GM23248 (cell line): Measurements from ENCODE around the gene ZHX3. TPM values are rescaled to one million over a fixed set of nuclear protein-coding genes. Genes with fewer than 3 reads are reported as not detected.

Source experiments
- DNase-seq: peaks from one replicate; pipeline ENCODE4 v3.0.0-alpha.2; 2015
- H2AFZ ChIP-seq: fragments of 200-600 bp; sonication (generic); 2 replicates; pipeline ENCODE4 v1.6.1; 2016; ENCODE audit warnings: antibody characterized with exemption
- H3F3A ChIP-seq: fragments of 200-600 bp; sonication (generic); 2 replicates; pipeline ENCODE4 v1.6.1; 2016; ENCODE audit warnings: mild to moderate bottlenecking, antibody characterized with exemption, mixed run types; ENCODE audit not compliant: insufficient read depth
- H3K27ac ChIP-seq: fragments of 200-600 bp; sonication (generic); 2 replicates; pipeline ENCODE4 v1.5.1; 2016; ENCODE audit warnings: mild to moderate bottlenecking
- H3K27me3 ChIP-seq: fragments of 200-600 bp; sonication (generic); replicated peaks from 2 replicates; pipeline ENCODE4 v1.6.1; 2016; ENCODE audit warnings: mild to moderate bottlenecking; ENCODE audit not compliant: insufficient read depth
- H3K36me3 ChIP-seq: fragments of 200-600 bp; sonication (generic); 2 replicates; pipeline ENCODE4 v1.6.1; 2016; ENCODE audit warnings: low read depth, mild to moderate bottlenecking
- H3K4me1 ChIP-seq: fragments of 200-600 bp; sonication (generic); 2 replicates; pipeline ENCODE4 v1.6.1; 2016; ENCODE audit warnings: mild to moderate bottlenecking; ENCODE audit not compliant: insufficient read depth
- H3K4me2 ChIP-seq: fragments of 200-600 bp; sonication (generic); one replicate; pipeline ENCODE4 v1.6.1; 2016; ENCODE audit warnings: mild to moderate bottlenecking; ENCODE audit not compliant: unreplicated experiment
- H3K4me3 ChIP-seq: fragments of 200-600 bp; sonication (generic); 2 replicates; pipeline ENCODE4 v1.5.1; 2016; ENCODE audit warnings: mild to moderate bottlenecking
- H3K79me2 ChIP-seq: fragments of 200-600 bp; sonication (generic); 2 replicates; pipeline ENCODE4 v1.6.1; 2016; ENCODE audit warnings: mild to moderate bottlenecking; ENCODE audit not compliant: insufficient read depth
- H3K9ac ChIP-seq: fragments of 200-600 bp; sonication (generic); 2 replicates; pipeline ENCODE4 v1.6.1; 2016; ENCODE audit warnings: mild to moderate bottlenecking
- H3K9me2 ChIP-seq: fragments of 200-600 bp; sonication (generic); 2 replicates; pipeline ENCODE4 v1.6.1; 2016; ENCODE audit warnings: mixed run types, mild to moderate bottlenecking, moderate library complexity; ENCODE audit not compliant: insufficient read depth
- H3K9me3 ChIP-seq: fragments of 200-600 bp; sonication (generic); one replicate; pipeline ENCODE4 v1.6.1; 2017; ENCODE audit warnings: low read depth
- H4K20me1 ChIP-seq: fragments of 200-600 bp; sonication (generic); 2 replicates; pipeline ENCODE4 v1.6.0; 2016; ENCODE audit not compliant: insufficient read depth
- EZH2 ChIP-seq: fragments of 200-600 bp; sonication (generic); IDR thresholded peaks from 2 replicates; pipeline ENCODE4 v1.6.1; 2018; ENCODE audit warnings: antibody characterized with exemption, mild to moderate bottlenecking; ENCODE audit not compliant: insufficient read depth, poor library complexity, severe bottlenecking
- EZH2phosphoT487 ChIP-seq: fragments of 200-600 bp; sonication (generic); IDR thresholded peaks from 2 replicates; pipeline ENCODE4 v1.6.1; 2018; ENCODE audit warnings: antibody characterized with exemption, moderate library complexity, mild to moderate bottlenecking, low read depth; ENCODE audit not compliant: insufficient read depth
- WGBS, 2 experiments: methylation state at CpG; one replicate each; pipeline ENCODE4 v1.1.6; 2015 to 2017; ENCODE audit warnings: low lambda C conversion rate in 2 of 2, low coverage in 1 of 2; ENCODE audit errors: missing lambda C conversion rate in 2 of 2; 5-methylcytosine and 5-hydroxymethylcytosine counted together
- in situ Hi-C: fragments of 300-500 bp; cut with MboI; formaldehyde crosslinking; loops from 2 replicates; pipeline ENCODE4 v1.15.0; 2020
- polyA plus RNA-seq: library from polyadenylated mRNA; unstranded; fragments of >200 nt; fragmentation: Nextera tagmentation; extraction: Ambion mirVana; gene quantifications from 2 replicates; pipeline ENCODE4 v1.2.1, GENCODE V29; 2016
- total RNA-seq: library from RNA; depleted of rRNA; stranded (reverse); fragments of >200 nt; shearing (Covaris generic); gene quantifications from 2 replicates; pipeline ENCODE4 v1.2.3, GENCODE V29; 2014

Gene ZHX3
- total and polyA plus RNA-seq, 2 experiments from 2014 or later = 9.8 to 38.5 TPM

DNA sequence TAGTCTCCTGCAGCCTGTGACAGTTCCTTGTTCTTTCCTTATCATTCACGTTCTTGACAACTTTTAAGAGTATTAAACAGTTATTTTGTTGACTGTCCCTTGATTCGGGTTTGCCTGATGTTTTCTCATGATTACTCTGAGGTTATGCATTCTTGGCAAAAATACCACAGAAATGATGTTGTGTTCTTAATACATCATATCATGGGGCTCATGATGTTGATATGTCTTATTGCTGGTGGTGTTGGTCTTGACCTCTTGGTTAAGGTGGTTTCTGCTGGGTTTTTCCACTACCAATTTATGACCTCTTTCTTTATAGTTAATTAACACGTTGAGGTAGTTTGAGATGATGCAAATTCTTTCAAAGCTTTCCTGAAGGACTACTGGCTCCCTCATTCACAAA lies 59.1 kb downstream of the ZHX3 start:
- H3K27me3 ChIP-seq = no peaks in the 10 kb centered on the region
- H3K4me2 ChIP-seq = no peak overlapping the region
- H3K36me3 ChIP-seq = no peaks in the 10 kb centered on the region
- 0 out of 2 replicates have a peak, but pooled peaks cover 5% of the 10 kb centered on the region for H4K20me1 ChIP-seq
- in situ Hi-C loops = no loop called here
- 79 to 87% methylated on average over 3 of the region's 3 CpGs for WGBS, 2 experiments
- peaks cover 100% of the 10 kb centered on the region for H3K79me2 ChIP-seq
- no peak for DNase-seq
- no peaks in the 10 kb centered on the region for H3K4me1 ChIP-seq
- H2AFZ ChIP-seq = no peak overlapping the region
- H3K9me2 ChIP-seq = no peaks in the 10 kb centered on the region
- no peak overlapping the region for H3K4me3 ChIP-seq
- H3K9ac ChIP-seq = no peak overlapping the region
- no peak overlapping the region for H3K27ac ChIP-seq
- TF ChIP-seq EZH2 (no peak), EZH2phosphoT487 (no peak)
- no peaks in the 10 kb centered on the region for H3F3A ChIP-seq
- H3K9me3 ChIP-seq = no peaks in the 10 kb centered on the region

DNA sequence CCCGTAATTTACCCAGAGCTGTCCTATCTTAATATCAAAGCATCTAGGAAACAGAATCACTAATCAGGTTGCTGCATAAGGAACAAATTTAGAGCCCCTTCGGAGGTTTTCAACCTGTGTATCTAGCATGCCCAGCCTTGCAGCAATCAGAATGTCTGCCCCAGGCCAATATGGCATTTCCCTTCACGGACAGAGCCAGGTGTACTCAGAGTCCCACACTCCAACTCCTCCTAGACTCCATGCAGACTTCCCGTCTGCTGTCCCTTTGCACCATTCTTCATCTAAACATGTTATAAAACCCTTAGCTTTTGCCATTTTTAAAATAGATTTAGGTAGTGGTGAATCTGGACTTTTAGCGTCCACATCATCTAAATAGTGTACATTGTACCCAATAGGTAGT lies 61.0 kb downstream of the ZHX3 start:
- no peak for DNase-seq
- Histone ChIP-seq H3K9me2 (no peaks in the 10 kb centered on the region), H3K4me3 (no peak overlapping the region), H3F3A (peaks cover under 1% of the 10 kb centered on the region; the same call in 1 of the 2 replicates), H4K20me1 (0 out of 2 replicates have a peak, but pooled peaks cover 5% of the 10 kb centered on the region), H3K9ac (no peak overlapping the region), H2AFZ (no peak overlapping the region), H3K4me1 (no peaks in the 10 kb centered on the region), H3K4me2 (no peak overlapping the region), H3K9me3 (no peaks in the 10 kb centered on the region), H3K27ac (no peak overlapping the region), H3K36me3 (no peaks in the 10 kb centered on the region), H3K27me3 (no peaks in the 10 kb centered on the region), H3K79me2 (peaks cover 100% of the 10 kb centered on the region)
- WGBS, 2 experiments = 73 to 78% methylated on average over 5 of the region's 5 CpGs
- in situ Hi-C loops = no loop called here
- TF ChIP-seq EZH2 = no peak
- TF ChIP-seq EZH2phosphoT487 = no peak

DNA sequence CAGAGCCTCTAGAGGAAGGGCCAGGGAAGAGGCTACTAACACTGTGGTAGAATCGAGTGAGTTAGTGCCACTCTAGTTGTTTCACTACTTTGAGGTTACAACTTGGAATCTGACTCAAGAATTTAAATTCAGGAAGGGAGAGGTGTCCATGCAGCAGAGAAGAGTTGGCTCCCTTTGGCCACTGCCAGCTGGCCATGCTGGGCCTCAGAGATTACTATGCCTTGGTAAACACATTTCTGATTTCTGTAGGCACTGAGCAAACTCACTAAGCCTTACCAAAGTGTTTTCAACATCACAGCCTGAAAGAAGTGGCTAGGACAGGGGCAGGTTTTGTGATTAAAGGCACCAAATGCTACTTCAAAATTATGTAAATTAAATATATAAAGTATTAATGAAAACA lies 61.9 kb downstream of the ZHX3 start:
- no peak for TF ChIP-seq EZH2
- no peak overlapping the region for H2AFZ ChIP-seq
- H3K27me3 ChIP-seq = no peaks in the 10 kb centered on the region
- 0 out of 2 replicates have a peak, but pooled peaks cover 5% of the 10 kb centered on the region for H4K20me1 ChIP-seq
- no peaks in the 10 kb centered on the region for H3K9me3 ChIP-seq
- 94 to 100% methylated on average over 1 of the region's 1 CpG for WGBS, 2 experiments
- peaks cover 99% of the 10 kb centered on the region for H3K79me2 ChIP-seq
- no peaks in the 10 kb centered on the region for H3K4me1 ChIP-seq
- H3K4me3 ChIP-seq = no peak overlapping the region
- no peak overlapping the region for H3K27ac ChIP-seq
- no peaks in the 10 kb centered on the region for H3K9me2 ChIP-seq
- H3K4me2 ChIP-seq = no peak overlapping the region
- no peaks in the 10 kb centered on the region for H3K36me3 ChIP-seq
- no peak overlapping the region for H3K9ac ChIP-seq
- peaks cover 6% of the 10 kb centered on the region; the same call in 1 of the 2 replicates for H3F3A ChIP-seq
- in situ Hi-C loops = no loop called here
- no peak for DNase-seq

DNA sequence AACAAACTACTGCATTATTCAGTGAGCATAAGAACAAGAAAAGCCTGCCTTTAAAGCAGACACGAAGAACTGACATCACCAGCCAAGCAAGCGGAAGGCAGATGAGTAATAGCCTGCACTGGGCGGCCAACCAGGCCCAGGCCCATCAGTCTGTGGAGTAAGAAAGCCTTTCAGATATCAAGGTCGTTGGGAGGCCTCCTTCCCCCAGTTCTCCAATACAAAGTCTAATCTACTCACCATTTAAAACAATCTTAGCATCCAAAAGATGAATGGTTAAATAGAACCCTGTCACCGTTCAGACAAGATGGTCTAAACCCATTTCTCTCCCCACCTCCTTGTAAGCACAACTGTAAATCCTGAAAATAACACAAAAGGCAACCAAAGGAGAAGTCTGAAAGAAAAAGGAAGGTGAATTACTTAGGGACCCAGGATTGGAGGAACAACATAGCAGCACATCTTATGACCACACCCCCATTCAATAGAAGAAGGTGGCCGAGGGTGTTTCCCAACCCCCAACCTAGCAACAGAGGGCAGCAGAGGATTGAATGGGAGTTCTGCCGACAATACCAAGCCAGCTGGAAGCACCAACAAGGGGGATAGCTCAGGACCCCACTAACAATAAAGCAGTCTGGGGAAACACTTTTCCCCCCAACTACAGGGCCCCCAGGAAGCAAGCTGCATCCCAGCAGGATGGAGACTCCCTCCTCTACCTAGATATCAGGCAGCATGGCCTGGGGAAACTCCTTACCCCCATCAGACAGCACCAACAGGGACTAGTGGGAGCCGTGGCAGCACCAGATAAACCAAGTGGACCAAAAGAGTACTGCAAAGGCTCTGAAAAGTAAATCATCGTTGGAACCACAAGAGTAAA lies 67.9 kb downstream of the ZHX3 start:
- no peaks in the 10 kb centered on the region for H4K20me1 ChIP-seq
- 40 to 41% methylated on average over 9 of the region's 9 CpGs for WGBS, 2 experiments
- H3K27ac ChIP-seq = peak overlapping the region; percentile 82
- no peaks in the 10 kb centered on the region for H3K36me3 ChIP-seq
- peak overlapping the region; percentile 69 for H3K4me2 ChIP-seq
- in situ Hi-C loops = no loop called here
- no peaks in the 10 kb centered on the region for H3K9me3 ChIP-seq
- peaks cover 39% of the 10 kb centered on the region for H3K4me1 ChIP-seq
- no peak for TF ChIP-seq EZH2phosphoT487
- TF ChIP-seq EZH2 = no peak
- H3K4me3 ChIP-seq = peak overlapping the region; percentile 65
- DNase-seq = peak; percentile 93
- H3K9me2 ChIP-seq = no peaks in the 10 kb centered on the region
- H2AFZ ChIP-seq = peak overlapping the region; percentile 40; the same call in 1 of the 2 replicates
- peaks cover 87% of the 10 kb centered on the region for H3K79me2 ChIP-seq
- peaks cover 59% of the 10 kb centered on the region for H3F3A ChIP-seq
- no peaks in the 10 kb centered on the region for H3K27me3 ChIP-seq
- peak overlapping the region; percentile 58 for H3K9ac ChIP-seq
